Fibroblast of the aortic adventitia (primary cell): ENCODE data around the gene NMBR. TPM values are rescaled to one million over a fixed set of nuclear protein-coding genes. Genes with fewer than 3 reads are reported as not detected.
"Not testable (repeated sequence)": the region's sequence is repeated elsewhere in the genome, so short reads cannot be mapped to it uniquely, and the experiment has no call there.

Experiments used
- DNase-seq: peaks from one replicate; pipeline ENCODE4 v3.0.0-alpha.2; 2010; ENCODE audit warnings: low read depth
- H3K4me3 ChIP-seq: 2 replicates; pipeline ENCODE4 v1.5.1; 2011; ENCODE audit warnings: low read depth, mild to moderate bottlenecking, control low read depth, low read length, moderate library complexity
- total RNA-seq: library from RNA; depleted of rRNA; stranded (reverse); fragments of >200 nt; gene quantifications from 2 replicates; pipeline ENCODE4 v1.2.3, GENCODE V29; 2012; ENCODE audit warnings: low replicate concordance
- TF ChIP-seq, protein P1 (sequence below): IDR thresholded peaks from 2 replicates; pipeline ENCODE4 v1.5.1; 2011; ENCODE audit warnings: mild to moderate bottlenecking, low read length, control low read depth, inconsistent platforms; ENCODE audit not compliant: insufficient read depth

NMBR gene
- total RNA-seq, 1 donor: not detected

DNA sequence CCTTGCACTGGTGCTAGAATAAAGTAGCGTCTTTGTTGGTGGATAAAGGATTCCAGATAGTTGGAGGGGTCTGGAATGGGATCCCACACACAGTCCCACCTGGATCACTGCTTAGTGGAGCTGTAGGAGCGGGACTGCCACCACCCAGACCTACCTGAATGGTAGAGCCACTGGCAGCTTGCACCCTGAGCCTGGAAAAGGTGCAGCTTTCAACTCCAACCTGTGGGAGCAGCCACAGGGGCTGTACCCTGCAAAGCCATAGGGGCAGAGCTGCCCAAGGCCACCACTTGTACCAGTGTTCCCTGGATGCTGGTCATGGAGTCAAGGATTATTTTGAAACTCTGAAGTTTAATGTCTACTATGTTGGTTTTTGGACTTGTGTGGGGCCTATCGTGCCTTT is 27.1 kb upstream of the NMBR start:
- TF ChIP-seq, protein P1, sequence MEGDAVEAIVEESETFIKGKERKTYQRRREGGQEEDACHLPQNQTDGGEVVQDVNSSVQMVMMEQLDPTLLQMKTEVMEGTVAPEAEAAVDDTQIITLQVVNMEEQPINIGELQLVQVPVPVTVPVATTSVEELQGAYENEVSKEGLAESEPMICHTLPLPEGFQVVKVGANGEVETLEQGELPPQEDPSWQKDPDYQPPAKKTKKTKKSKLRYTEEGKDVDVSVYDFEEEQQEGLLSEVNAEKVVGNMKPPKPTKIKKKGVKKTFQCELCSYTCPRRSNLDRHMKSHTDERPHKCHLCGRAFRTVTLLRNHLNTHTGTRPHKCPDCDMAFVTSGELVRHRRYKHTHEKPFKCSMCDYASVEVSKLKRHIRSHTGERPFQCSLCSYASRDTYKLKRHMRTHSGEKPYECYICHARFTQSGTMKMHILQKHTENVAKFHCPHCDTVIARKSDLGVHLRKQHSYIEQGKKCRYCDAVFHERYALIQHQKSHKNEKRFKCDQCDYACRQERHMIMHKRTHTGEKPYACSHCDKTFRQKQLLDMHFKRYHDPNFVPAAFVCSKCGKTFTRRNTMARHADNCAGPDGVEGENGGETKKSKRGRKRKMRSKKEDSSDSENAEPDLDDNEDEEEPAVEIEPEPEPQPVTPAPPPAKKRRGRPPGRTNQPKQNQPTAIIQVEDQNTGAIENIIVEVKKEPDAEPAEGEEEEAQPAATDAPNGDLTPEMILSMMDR: no peak
- no peak for DNase-seq
- no peak overlapping the region for H3K4me3 ChIP-seq

DNA sequence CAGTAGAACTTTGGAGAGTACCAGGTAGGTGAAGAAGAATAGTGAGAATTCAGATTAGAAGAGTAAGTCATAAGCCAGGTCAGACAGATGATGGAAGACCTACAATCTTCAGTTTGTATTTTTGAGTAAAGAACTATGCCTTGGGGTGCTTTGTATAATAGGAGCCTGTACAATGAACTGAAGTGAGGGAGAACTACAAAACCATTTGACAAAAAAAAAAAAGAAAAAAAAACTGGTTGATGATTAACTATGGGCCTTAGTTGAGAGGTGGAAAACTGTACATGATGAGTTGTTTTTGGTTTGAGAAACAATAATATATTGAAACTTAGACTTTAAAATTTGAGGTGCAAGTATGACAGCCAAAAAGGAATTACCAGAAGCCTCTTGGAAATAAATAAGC is 25.8 kb upstream of the NMBR start:
- H3K4me3 ChIP-seq: no peak overlapping the region
- TF ChIP-seq, protein P1: no peak
- no peak for DNase-seq

DNA sequence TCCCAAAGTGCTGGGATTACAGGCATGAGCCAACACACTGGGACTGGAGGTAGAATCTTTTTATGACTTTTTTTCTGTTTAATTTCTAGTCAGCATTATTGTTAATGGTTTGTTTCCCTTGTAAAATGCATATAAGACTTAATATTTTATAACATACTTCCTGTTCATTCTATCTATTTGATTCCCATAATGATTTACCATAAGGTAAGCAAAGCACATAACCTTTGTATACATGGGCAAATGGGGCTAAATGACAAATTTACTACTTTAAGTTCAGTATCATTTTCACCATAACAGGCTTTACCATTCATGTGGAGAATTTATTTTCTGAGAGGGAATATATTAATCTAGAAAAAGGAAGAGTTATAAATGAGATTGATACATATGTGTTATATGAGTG is 24.4 kb upstream of the NMBR start:
- DNase-seq: no peak
- TF ChIP-seq, protein P1: no peak
- no peak overlapping the region for H3K4me3 ChIP-seq

DNA sequence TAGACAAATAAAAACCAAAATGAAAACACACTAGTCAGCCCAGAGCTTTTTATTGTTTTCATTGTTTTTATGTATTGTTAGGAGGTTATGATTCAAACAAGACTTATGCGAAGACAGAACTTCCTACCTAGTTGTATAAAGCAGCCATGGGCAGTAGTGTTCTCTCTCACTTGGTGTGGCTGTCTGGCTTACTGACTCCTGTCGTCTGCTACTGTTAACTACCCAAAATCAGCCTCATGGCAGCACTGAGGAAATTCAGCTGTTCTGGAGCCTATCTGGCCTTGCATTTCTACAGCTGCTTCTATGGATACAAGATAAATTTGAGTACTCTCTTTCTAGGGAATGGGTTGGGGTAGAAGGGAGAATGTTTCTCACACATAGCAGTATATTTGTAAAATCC is 20.6 kb upstream of the NMBR start:
- DNase-seq: no peak
- H3K4me3 ChIP-seq: no peak overlapping the region
- TF ChIP-seq, protein P1: no peak

DNA sequence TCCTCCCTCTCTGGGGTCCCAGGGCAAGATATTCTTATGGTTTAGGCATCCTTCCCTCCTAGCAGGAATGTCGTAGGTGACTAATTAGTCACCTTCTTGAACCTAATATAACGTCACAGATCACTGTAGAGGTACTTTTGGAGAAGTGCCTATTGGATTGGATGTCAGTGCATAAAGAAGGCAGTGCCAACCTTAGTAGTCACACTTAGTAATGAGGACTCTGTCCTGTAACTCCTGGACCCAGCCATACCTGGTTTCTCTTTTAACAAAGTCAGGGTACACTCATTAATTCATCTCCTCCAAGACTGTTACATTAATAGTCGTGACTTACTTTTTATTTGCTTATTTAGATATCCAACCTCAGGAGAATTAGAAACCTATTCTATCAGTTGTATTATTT is 20.1 kb upstream of the NMBR start:
- no peak for DNase-seq
- no peak overlapping the region for H3K4me3 ChIP-seq
- TF ChIP-seq, protein P1: no peak

DNA sequence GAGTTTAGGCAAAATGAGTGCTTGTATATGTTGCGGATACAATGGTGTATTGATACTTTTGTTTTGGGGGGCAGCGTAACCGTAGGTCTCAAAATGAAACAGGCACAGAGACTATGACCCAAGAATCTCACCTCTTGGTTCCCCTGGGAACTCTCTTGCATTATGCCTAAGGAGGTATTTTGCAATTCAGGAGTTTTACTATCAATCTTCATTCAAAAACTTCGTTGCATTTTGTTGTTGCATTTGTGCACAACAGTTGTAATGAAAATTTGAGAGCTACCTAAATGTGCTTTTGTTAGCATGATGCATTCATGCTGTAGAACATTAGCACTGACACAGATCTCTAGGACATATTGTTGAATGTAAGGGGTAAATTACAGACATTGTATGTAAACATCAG is 18.3 kb upstream of the NMBR start:
- TF ChIP-seq, protein P1: no peak
- DNase-seq: no peak
- H3K4me3 ChIP-seq: no peak overlapping the region

DNA sequence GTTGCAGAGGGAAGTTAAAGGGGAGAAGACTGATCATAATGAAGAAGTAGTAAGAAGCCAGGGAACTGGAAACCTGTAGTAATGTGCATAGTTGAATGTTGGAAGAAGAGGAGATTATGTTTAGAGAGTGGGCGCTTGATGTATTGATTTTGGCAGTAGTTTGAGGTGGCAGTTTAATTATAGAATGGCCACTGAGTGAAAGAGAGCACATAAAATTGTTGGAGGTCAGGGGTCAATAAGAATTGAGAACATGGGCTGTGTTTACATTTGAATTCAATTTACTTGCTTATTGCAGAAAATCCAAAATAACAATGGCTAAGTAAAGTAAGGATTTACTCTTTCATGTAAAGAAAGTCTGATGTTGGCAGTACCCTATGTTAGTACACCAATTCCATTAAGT is 15.9 kb upstream of the NMBR start:
- TF ChIP-seq, protein P1: no peak
- no peak for DNase-seq
- no peak overlapping the region for H3K4me3 ChIP-seq

DNA sequence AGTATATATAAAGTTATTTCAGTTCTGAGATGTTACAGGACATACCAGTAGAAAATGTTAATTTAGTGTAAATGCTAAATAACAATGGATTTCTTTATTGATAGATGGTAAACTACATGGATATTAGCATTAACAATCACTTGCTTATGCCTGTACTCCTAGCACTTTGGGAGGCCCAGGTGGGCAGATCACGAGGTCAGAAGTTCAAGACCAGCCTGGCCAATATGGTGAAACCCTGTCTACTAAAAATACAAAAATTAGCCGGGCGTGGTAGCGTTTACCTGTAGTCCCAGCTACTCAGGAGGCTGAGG is 9.8 kb upstream of the NMBR start:
- not testable (repeated sequence) for H3K4me3 ChIP-seq, DNase-seq
